ENCODE results near the gene OPN1SW. TPM values are rescaled to one million over a fixed set of nuclear protein-coding genes. Genes with fewer than 3 reads are reported as not detected.
A peak's percentile ranks its signal among the peaks of the same experiment; 100 is the strongest.

OPN1SW gene
- total and polyA plus RNA-seq, 3 experiments from 2014 or later: not detected

DNA sequence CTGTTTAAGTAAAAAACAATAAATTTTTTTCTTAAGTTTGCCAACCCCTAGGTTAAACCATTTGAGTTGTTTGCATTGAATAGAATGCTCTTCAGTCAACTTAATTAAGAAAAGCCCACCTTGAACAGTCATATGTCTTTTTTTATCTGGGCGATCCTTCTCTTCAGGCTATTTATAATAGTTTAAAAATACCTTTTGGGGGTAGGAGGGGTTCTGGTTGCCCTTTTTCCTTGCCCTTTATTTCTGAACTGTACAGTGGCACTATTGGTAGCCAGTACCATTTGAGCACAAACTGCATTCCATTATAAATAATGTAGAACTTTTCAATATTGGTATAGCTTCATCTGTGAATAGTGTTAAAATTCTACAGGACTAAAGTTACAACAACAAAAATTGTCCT is 23.3 kb downstream of the OPN1SW start:
- Histone ChIP-seq H3K9me3 (ENCODE audit: low read length) (no peaks in the 10 kb centered on the region), H3K4me1 (ENCODE audit: insufficient read depth, low read length) (no peaks in the 10 kb centered on the region), H3K27ac (ENCODE audit: low read depth, low read length) (no peak overlapping the region), H3K36me3 (ENCODE audit: insufficient read depth, low read length) (peaks cover 20% of the 10 kb centered on the region), H3K4me3 (ENCODE audit: low read length) (no peak overlapping the region), H3K27me3 (ENCODE audit: insufficient read depth, low read length, poor library complexity, severe bottlenecking) (no peaks in the 10 kb centered on the region)
- Mint-ChIP-seq H3K27ac (no peak overlapping the region), H3K9me3 (no peaks in the 10 kb centered on the region), H3K4me3 (no peak overlapping the region), H3K36me3 (peaks cover 0 to 81% (median 28%) of the 10 kb centered on the region in 3 donors), H3K4me1 (peaks cover 8 to 21% (median 18%) of the 10 kb centered on the region in 3 donors), H3K27me3 (no peaks in the 10 kb centered on the region)
- POLR2A ChIA-PET: no interaction called here
- DNase-seq: no peak
- CTCF ChIA-PET: no interaction called here

- H3K27ac Mint-ChIP-seq: peak overlapping the region in 1 of 8 donors; percentile 17
Measured at GRCh38 chr7:128747327-128748079, 28.1 kb downstream of the OPN1SW start.

GRCh38 chr7:128745706-128746105 is 29.9 kb downstream of the OPN1SW start:
- no peak for DNase-seq
- Mint-ChIP-seq H3K9me3 (no peaks in the 10 kb centered on the region), H3K4me1 (peaks cover 41 to 64% (median 62%) of the 10 kb centered on the region in 3 donors), H3K4me3 (no peak overlapping the region), H3K27ac (peak overlapping the region in 2 of 8 donors; percentile 28 to 41), H3K27me3 (no peaks in the 10 kb centered on the region), H3K36me3 (peaks cover 0 to 37% (median 12%) of the 10 kb centered on the region in 3 donors)
- peaks cover 10% of the 10 kb centered on the region for H3K4me1 ChIP-seq (ENCODE audit: insufficient read depth, low read length)
- H3K27ac ChIP-seq (ENCODE audit: low read depth, low read length): no peak overlapping the region
- ChIA-PET CTCF (no interaction called here), POLR2A (interaction anchor here (0.7 to 0.8 kb wide), 2 partner anchors 22 to 430 kb away, joined by 4 to 5 read pairs; no protein-coding TSS in a partner anchor)
- peaks cover 12% of the 10 kb centered on the region for H3K36me3 ChIP-seq (ENCODE audit: insufficient read depth, low read length)
- H3K4me3 ChIP-seq (ENCODE audit: low read length): no peak overlapping the region
- no peaks in the 10 kb centered on the region for H3K27me3 ChIP-seq (ENCODE audit: insufficient read depth, low read length, poor library complexity, severe bottlenecking)
- H3K9me3 ChIP-seq (ENCODE audit: low read length): no peaks in the 10 kb centered on the region

More at GRCh38 chr7:128747327-128748079, 28.1 kb downstream of the OPN1SW start:
- CTCF ChIA-PET: no interaction called here
- no peak for DNase-seq
- peaks cover 25 to 46% (median 44%) of the 10 kb centered on the region in 3 donors for H3K4me1 Mint-ChIP-seq
- no peaks in the 10 kb centered on the region for H3K4me1 ChIP-seq (ENCODE audit: insufficient read depth, low read length)
- no peaks in the 10 kb centered on the region for H3K9me3 ChIP-seq (ENCODE audit: low read length)
- H3K27me3 ChIP-seq (ENCODE audit: insufficient read depth, low read length, poor library complexity, severe bottlenecking): no peaks in the 10 kb centered on the region
- POLR2A ChIA-PET: interaction anchor here (0.6 kb wide), 1 partner anchor 1267 kb away, joined by 7 read pairs; no protein-coding TSS in a partner anchor
- no peak overlapping the region for H3K27ac ChIP-seq (ENCODE audit: low read depth, low read length)
- H3K9me3 Mint-ChIP-seq: no peaks in the 10 kb centered on the region
- no peak overlapping the region for H3K4me3 ChIP-seq (ENCODE audit: low read length)
- no peaks in the 10 kb centered on the region for H3K27me3 Mint-ChIP-seq
- H3K36me3 ChIP-seq (ENCODE audit: insufficient read depth, low read length): peaks cover 12% of the 10 kb centered on the region
- peak overlapping the region in 1 of 7 donors; percentile 9 for H3K4me3 Mint-ChIP-seq
- peaks cover 0 to 46% (median 12%) of the 10 kb centered on the region in 3 donors for H3K36me3 Mint-ChIP-seq

DNA sequence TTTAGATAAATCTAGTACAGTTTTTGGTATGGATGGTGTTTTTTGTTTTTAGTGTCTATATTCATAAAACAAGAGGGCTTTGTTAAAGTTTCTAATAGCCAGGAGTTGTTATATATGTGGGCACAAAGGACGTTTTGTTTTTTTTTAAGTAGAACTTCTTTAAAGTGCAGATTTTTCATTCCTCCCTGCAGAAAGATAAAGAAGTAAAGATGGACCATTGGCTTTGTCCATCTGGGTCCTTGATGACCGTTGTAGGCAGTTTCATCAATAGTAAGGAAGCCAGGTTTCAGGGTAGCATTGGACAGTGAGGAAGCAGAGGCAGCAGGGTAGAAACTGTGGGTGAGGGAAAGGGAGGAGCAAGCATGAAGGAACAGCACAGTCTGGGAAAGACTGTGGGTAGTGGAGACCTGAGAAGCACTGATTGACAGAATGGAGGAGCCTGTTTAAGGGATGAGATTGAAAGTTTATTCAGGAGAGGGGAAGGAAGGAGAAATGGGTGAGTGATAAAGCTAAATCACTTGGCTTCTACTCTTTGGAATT is 31.2 kb downstream of the OPN1SW start:
- ChIA-PET CTCF (no interaction called here), POLR2A (interaction anchor here (0.5 kb wide), 1 partner anchor 10 kb away, joined by 3 read pairs; no protein-coding TSS in a partner anchor)
- DNase-seq: no peak
- no peaks in the 10 kb centered on the region for H3K27me3 ChIP-seq (ENCODE audit: insufficient read depth, low read length, poor library complexity, severe bottlenecking)
- peaks cover 19% of the 10 kb centered on the region for H3K4me1 ChIP-seq (ENCODE audit: insufficient read depth, low read length)
- Mint-ChIP-seq H3K27ac (peak overlapping the region in 5 of 8 donors; percentile 7 to 84 (median 15)), H3K4me3 (peak overlapping the region in 1 of 7 donors; percentile 51), H3K36me3 (peaks cover 0 to 32% (median 9%) of the 10 kb centered on the region in 3 donors), H3K9me3 (no peaks in the 10 kb centered on the region), H3K27me3 (no peaks in the 10 kb centered on the region), H3K4me1 (peaks cover 51 to 74% (median 72%) of the 10 kb centered on the region in 3 donors)
- no peaks in the 10 kb centered on the region for H3K9me3 ChIP-seq (ENCODE audit: low read length)
- no peak overlapping the region for H3K27ac ChIP-seq (ENCODE audit: low read depth, low read length)
- H3K36me3 ChIP-seq (ENCODE audit: insufficient read depth, low read length): peaks cover 10% of the 10 kb centered on the region
- no peak overlapping the region for H3K4me3 ChIP-seq (ENCODE audit: low read length)

DNA sequence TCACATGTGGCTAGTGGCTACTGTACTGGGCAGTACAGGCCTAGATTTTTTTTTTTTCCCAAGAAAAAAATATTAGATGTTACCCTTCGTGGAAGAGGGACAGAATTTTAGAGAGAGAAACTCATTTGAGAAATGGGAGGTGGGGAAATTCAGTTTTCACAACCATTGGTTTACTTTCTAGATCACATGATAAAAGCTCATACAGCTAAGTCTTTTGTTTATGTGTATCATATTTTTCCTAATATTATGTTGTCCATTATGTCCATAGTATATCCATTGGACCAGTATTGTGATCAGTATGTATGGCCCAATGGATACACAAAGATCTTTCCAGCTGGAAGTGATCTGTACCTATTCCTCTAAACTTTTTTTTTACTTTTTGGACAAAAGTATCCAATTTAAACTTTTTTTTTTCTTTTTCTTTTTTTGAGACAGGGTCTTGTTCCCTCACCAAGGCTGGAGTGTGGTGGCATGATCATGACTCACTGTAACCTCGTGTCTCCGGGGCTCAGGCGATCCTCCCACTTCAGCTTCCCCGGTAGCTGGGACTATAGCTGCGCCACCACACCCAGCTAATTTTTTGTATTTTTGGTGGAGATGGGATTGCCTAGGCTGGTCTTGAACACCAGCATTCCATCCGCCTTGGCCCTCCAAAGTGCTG is 32.4 kb downstream of the OPN1SW start:
- POLR2A ChIA-PET: no interaction called here
- peaks cover 57 to 76% (median 76%) of the 10 kb centered on the region in 3 donors for H3K4me1 Mint-ChIP-seq
- CTCF ChIA-PET: interaction anchor here (0.7 kb wide), 1 partner anchor 44 kb away, joined by 3 read pairs; no protein-coding TSS in a partner anchor

DNA sequence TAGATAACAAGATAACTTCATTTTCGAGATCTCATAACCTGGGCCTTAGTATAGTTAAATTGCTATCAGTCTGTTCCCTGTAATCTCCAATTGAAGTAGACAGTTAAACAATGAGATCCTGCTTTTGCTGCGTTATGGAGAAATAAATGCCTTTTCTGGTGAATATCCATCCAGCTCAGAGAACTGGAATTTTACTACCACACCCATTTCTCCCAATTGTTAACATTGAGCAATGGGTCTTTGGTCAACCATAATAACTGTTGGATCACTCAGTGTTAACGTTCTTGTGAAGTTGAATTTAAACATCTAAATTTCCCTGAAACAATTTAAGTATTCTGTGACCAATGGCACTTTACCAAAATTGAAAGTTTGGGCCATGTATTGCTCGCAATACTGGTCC is 33.4 kb downstream of the OPN1SW start:
- Mint-ChIP-seq H3K27ac (peak overlapping the region in 3 of 8 donors; percentile 1 to 84 (median 71)), H3K4me1 (peaks cover 56 to 73% (median 73%) of the 10 kb centered on the region in 3 donors), H3K9me3 (no peaks in the 10 kb centered on the region), H3K36me3 (peaks cover 0 to 18% (median 4%) of the 10 kb centered on the region in 3 donors), H3K27me3 (no peaks in the 10 kb centered on the region), H3K4me3 (peak overlapping the region in 1 of 7 donors; percentile 49)
- Histone ChIP-seq H3K4me1 (ENCODE audit: insufficient read depth, low read length) (peaks cover 27% of the 10 kb centered on the region), H3K27me3 (ENCODE audit: insufficient read depth, low read length, poor library complexity, severe bottlenecking) (no peaks in the 10 kb centered on the region), H3K9me3 (ENCODE audit: low read length) (no peaks in the 10 kb centered on the region), H3K36me3 (ENCODE audit: insufficient read depth, low read length) (no peaks in the 10 kb centered on the region), H3K4me3 (ENCODE audit: low read length) (no peak overlapping the region), H3K27ac (ENCODE audit: low read depth, low read length) (no peak overlapping the region)
- no peak for DNase-seq
- ChIA-PET POLR2A (interaction anchor here (1.5 kb wide), 1 partner anchor 49 kb away, joined by 3 read pairs; the partner anchor contains the start of gene CCDC136), CTCF (no interaction called here)

More for the DNA sequence above, 32.4 kb downstream of the OPN1SW start:
- DNase-seq: no peak
- Mint-ChIP-seq H3K27me3 (no peaks in the 10 kb centered on the region), H3K4me3 (no peak overlapping the region), H3K9me3 (no peaks in the 10 kb centered on the region), H3K36me3 (peaks cover 0 to 28% (median 4%) of the 10 kb centered on the region in 3 donors), H3K27ac (peak overlapping the region in 2 of 8 donors; percentile 56 to 61)
- H3K4me3 ChIP-seq (ENCODE audit: low read length): no peak overlapping the region
- H3K36me3 ChIP-seq (ENCODE audit: insufficient read depth, low read length): no peaks in the 10 kb centered on the region
- peaks cover 23% of the 10 kb centered on the region for H3K4me1 ChIP-seq (ENCODE audit: insufficient read depth, low read length)
- H3K27ac ChIP-seq (ENCODE audit: low read depth, low read length): no peak overlapping the region
- no peaks in the 10 kb centered on the region for H3K9me3 ChIP-seq (ENCODE audit: low read length)
- H3K27me3 ChIP-seq (ENCODE audit: insufficient read depth, low read length, poor library complexity, severe bottlenecking): no peaks in the 10 kb centered on the region

GRCh38 chr7:128741491-128741890 is 34.1 kb downstream of the OPN1SW start:
- Histone ChIP-seq H3K4me3 (ENCODE audit: low read length) (no peak overlapping the region), H3K4me1 (ENCODE audit: insufficient read depth, low read length) (peaks cover 27% of the 10 kb centered on the region), H3K27ac (ENCODE audit: low read depth, low read length) (peak overlapping the region; percentile 17), H3K36me3 (ENCODE audit: insufficient read depth, low read length) (no peaks in the 10 kb centered on the region), H3K27me3 (ENCODE audit: insufficient read depth, low read length, poor library complexity, severe bottlenecking) (no peaks in the 10 kb centered on the region), H3K9me3 (ENCODE audit: low read length) (no peaks in the 10 kb centered on the region)
- CTCF ChIA-PET: no interaction called here
- no peaks in the 10 kb centered on the region for H3K9me3 Mint-ChIP-seq
- peak overlapping the region in 3 of 7 donors; percentile 2 to 46 (median 10) for H3K4me3 Mint-ChIP-seq
- peak overlapping the region in 6 of 8 donors; percentile 3 to 84 (median 44) for H3K27ac Mint-ChIP-seq
- H3K27me3 Mint-ChIP-seq: no peaks in the 10 kb centered on the region
- POLR2A ChIA-PET: interaction anchor here (1.5 kb wide), 1 partner anchor 50 kb away, joined by 3 read pairs; the partner anchor contains the start of gene CCDC136
- DNase-seq: no peak
- H3K36me3 Mint-ChIP-seq: peaks cover 0 to 18% (median 4%) of the 10 kb centered on the region in 3 donors
- H3K4me1 Mint-ChIP-seq: peaks cover 53 to 70% (median 69%) of the 10 kb centered on the region in 3 donors

Data from CD8-positive, alpha-beta memory T cell (primary cell).